ENCODE data around the gene PTGFRN.

PTGFRN gene

DNA sequence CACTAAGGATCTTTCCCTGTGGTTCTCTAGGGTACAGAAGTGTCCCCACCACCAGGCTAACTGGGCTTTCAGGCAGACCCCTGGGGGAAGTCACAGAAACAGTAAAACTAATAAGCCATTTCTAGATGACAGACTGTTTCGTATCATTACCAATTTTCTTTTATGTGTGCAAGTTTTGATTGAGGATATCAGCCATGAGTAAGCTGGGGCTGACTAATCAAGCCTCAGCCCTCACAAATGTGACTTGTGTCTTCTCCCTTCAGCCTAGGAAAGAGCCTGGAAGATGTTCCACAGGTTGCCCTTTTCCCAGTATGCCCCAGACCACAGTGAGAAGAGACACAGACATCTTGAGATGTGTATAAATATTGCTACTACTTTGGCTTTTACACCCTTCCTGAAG is 10.5 kb downstream of the PTGFRN start:
- TF ChIP-seq ZFX (IDR thresholded peaks at IDR 0.05) = no peak
- TF ChIP-seq, protein P1, sequence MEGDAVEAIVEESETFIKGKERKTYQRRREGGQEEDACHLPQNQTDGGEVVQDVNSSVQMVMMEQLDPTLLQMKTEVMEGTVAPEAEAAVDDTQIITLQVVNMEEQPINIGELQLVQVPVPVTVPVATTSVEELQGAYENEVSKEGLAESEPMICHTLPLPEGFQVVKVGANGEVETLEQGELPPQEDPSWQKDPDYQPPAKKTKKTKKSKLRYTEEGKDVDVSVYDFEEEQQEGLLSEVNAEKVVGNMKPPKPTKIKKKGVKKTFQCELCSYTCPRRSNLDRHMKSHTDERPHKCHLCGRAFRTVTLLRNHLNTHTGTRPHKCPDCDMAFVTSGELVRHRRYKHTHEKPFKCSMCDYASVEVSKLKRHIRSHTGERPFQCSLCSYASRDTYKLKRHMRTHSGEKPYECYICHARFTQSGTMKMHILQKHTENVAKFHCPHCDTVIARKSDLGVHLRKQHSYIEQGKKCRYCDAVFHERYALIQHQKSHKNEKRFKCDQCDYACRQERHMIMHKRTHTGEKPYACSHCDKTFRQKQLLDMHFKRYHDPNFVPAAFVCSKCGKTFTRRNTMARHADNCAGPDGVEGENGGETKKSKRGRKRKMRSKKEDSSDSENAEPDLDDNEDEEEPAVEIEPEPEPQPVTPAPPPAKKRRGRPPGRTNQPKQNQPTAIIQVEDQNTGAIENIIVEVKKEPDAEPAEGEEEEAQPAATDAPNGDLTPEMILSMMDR (conservative IDR thresholded peaks at IDR 0.05) = no peak
- H3K27ac ChIP-seq = no peak overlapping the region

DNA sequence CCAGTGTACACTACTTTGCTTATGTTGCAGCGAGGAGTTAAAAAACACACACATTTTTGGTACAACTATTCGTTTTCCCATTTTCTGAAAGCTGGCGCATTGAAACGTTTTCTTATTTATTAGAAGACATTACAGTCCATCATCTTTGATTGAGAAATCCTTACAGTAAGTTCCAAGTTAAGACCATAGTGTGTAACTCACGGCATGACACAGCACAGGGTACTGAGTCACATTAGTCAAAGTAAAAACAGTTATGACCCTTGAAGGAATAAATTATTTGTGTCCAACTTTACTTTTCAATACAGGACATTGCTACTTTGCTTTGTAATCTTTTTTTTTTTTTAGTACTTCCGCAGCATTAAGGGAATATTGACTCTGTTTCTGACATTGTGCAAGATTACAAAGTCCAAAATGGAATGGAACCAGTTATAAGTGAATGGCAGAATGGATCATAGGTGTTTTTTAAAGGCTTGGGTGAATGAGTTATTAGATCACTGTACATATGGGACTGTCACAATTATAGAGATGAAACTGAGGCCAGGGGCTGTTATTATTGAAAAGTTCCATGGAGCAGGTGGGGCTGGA is 11.7 kb downstream of the PTGFRN start:
- TF ChIP-seq, protein P1 (conservative IDR thresholded peaks at IDR 0.05) = no peak
- TF ChIP-seq ZFX (IDR thresholded peaks at IDR 0.05) = no peak
- no peak overlapping the region for H3K27ac ChIP-seq

DNA sequence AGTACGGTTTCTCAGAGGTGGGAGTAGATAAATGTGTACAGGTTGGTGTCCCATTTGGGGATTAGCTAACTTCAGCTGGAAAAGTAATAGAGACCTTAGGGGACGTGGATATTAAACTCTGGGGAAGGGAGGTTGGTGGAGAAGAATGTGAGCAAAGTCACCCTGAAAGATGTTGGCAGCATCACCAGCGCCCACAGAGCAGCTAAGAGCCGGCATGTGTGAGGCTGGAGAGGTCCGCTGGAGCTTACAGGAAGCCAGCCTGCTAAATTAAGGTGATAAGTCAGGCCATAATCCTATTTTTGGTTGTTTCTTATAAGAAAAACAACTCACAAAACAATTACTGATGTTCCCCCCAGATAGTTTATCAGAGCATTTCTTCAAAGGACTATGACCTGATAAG is 12.2 kb downstream of the PTGFRN start:
- TF ChIP-seq, protein P1 (conservative IDR thresholded peaks at IDR 0.05) = no peak
- TF ChIP-seq ZFX (IDR thresholded peaks at IDR 0.05) = no peak
- H3K27ac ChIP-seq = no peak overlapping the region

DNA sequence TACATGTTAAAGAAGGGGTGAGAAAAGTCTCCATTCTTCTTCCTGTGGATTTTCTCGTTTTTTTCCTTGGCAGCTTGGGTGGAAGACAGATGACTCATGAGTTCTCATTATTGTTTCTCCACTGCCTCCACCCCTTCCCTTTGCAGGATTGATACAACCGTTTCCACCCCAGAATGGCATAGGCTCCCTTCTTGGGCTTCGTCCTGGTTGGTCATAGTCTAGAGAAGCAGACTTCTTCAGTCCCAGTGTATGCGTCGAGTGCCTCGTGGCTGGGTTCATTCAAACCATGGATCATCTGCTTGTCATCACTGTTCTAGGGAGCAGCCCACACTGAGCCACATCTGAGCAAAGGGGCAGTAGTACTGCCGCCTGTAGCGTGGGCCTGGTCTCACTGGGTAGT is 13.7 kb downstream of the PTGFRN start:
- H3K27ac ChIP-seq = no peak overlapping the region
- TF ChIP-seq, protein P1 (conservative IDR thresholded peaks at IDR 0.05) = no peak
- no peak for TF ChIP-seq ZFX (IDR thresholded peaks at IDR 0.05)

DNA sequence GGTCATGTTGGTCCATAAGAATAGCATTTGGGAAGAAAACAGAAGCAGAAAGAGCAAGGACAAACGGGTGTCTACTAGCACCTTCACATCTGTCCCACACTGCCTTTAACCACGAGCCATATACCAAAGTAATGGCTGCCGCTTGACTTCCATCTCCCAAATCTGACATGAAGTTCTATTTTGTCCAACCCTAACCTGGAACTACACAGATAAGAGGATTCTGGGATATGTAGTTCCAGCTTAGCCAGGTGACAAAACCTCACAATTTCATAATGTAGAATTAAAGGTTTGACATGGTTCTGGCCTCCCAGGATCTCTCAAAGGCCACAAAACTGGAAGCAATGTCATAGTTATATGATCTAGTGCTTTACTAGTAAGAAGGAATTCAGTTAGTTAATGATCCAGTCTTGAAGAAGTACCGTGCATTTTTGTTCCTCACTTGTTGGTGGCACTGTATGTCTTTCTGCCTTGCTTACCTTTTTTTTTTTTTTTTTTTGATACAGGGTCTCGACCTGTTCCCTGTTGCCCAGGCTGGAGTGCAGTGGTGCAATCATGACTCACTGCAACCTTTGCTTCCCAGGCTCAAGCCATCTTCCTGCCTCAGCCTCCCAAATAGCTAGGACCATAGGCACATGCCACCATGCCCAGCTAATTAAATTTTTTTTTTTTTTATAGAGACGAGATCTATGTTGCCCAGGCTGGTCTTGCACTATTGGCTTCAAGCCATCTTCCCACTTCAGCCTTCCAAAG is 17.5 kb downstream of the PTGFRN start:
- H3K27ac ChIP-seq = no peak overlapping the region
- TF ChIP-seq, protein P1 (conservative IDR thresholded peaks at IDR 0.05) = no peak
- TF ChIP-seq ZFX (IDR thresholded peaks at IDR 0.05) = no peak

DNA sequence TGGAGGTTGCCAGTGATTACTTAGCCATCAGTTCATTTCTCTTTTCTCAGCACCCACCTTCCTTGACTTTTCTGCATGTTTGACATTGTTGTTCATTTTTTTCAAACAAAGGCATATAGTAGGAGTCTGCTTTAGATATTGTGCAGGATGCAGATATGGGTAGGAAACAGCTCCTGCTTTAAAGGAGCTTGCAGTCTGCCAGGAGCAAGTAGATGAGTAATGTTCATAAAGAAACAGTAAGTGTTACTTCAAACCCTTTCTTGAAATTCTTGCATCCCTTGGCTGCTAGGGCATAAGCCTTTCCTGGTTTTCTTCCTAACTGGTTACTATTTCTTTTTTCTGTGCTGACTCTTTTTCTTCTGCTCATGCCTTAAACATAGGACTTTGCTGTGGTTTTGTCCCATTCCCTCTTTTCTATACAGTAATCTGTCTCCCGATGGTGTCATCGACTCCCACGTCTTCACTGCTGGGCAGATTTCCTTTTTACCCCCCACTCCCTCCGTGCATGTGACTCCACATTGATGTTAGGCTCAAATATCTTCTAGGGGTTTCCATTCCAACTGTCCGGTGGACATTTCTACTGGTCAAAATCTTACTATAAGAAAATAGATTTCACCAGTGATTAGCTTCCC is 20.4 kb downstream of the PTGFRN start:
- TF ChIP-seq ZFX (IDR thresholded peaks at IDR 0.05) = no peak
- TF ChIP-seq, protein P1 (conservative IDR thresholded peaks at IDR 0.05) = no peak
- H3K27ac ChIP-seq = no peak overlapping the region

All from C4-2B (cell line).